K562 (cell line): Measurements from ENCODE around the gene UNC13C.

ENCODE experiments used
- LEF1 ChIP-seq: fragments of 450-650 bp; IDR thresholded peaks from 2 replicates; pipeline ENCODE4 v1.6.1; 2016; ENCODE audit warnings: mild to moderate bottlenecking
- MAZ ChIP-seq, 2 experiments: fragments of 450-650 bp in 1 of 2; sonication (generic) in 1 of 2; formaldehyde crosslinking; IDR thresholded peaks in 1 of 2; conservative IDR thresholded peaks in 1 of 2; 2 replicates each; pipeline versions ENCODE4 v1.4.0 to v1.5.0; 2020; ENCODE audit warnings: mild to moderate bottlenecking in 1 of 2, missing genetic modification reagents in 1 of 2
- RAD21 ChIP-seq, 2 experiments: fragments of 250-450 bp in 1 of 2; fragments of 450-650 bp in 1 of 2; sonication (Bioruptor Pico) in 1 of 2; formaldehyde crosslinking in 1 of 2; IDR thresholded peaks in 1 of 2; conservative IDR thresholded peaks in 1 of 2; 2 replicates each; pipeline versions ENCODE4 v1.4.0 to v1.8.0; 2020 to 2022; ENCODE audit warnings: mild to moderate bottlenecking in 2 of 2, moderate library complexity in 1 of 2
- ZNF121 ChIP-seq: sonication (generic); formaldehyde crosslinking; conservative IDR thresholded peaks from 2 replicates; pipeline ENCODE4 v1.8.0; 2022; ENCODE audit warnings: missing genetic modification reagents
- ZNF174 ChIP-seq: fragments of 250-450 bp; sonication (Bioruptor Pico); IDR thresholded peaks from 2 replicates; pipeline ENCODE4 v1.4.0; 2020; ENCODE audit warnings: mild to moderate bottlenecking

GRCh38 chr15:54500330-54500729, 522.1 kb downstream of the UNC13C start:
- no peak for TF ChIP-seq ZNF121
- no peak for TF ChIP-seq RAD21 (CRISPR knock-in tag; conservative IDR thresholded peaks at IDR 0.05 in 1 of 2, IDR thresholded peaks at IDR 0.05 in 1 of 2)
- TF ChIP-seq ZNF174 (CRISPR knock-in tag), result no peak
- TF ChIP-seq LEF1, result no peak
- TF ChIP-seq MAZ (CRISPR knock-in tag; conservative IDR thresholded peaks at IDR 0.05 in 1 of 2, IDR thresholded peaks at IDR 0.05 in 1 of 2), result no peak
